Suprapubic skin (tissue), 4 donors: ENCODE data around the gene LRRN2. TPM values are rescaled to one million over a fixed set of nuclear protein-coding genes. Genes with fewer than 3 reads are reported as not detected.

Source experiments
- DNase-seq, 2 donors: peaks; one replicate each; pipeline ENCODE4 v3.0.0-alpha.2; 2019; ENCODE audit warnings: low spot score in 2 of 2
- H3K27ac ChIP-seq: fragments of 200-600 bp; sonication (generic); one replicate; pipeline ENCODE4 v1.5.1; 2019
- H3K27me3 ChIP-seq: fragments of 200-600 bp; sonication (generic); one replicate; pipeline ENCODE4 v1.5.1; 2019
- H3K36me3 ChIP-seq: fragments of 200-600 bp; sonication (generic); one replicate; pipeline ENCODE4 v1.5.1; 2019
- H3K4me1 ChIP-seq: fragments of 200-600 bp; sonication (generic); one replicate; pipeline ENCODE4 v1.5.1; 2019
- H3K4me3 ChIP-seq: fragments of 200-600 bp; sonication (generic); one replicate; pipeline ENCODE4 v1.5.1; 2019; ENCODE audit warnings: mild to moderate bottlenecking
- H3K9me3 ChIP-seq: fragments of 200-600 bp; sonication (generic); one replicate; pipeline ENCODE4 v1.5.1; 2019
- CTCF ChIP-seq, 2 donors: fragments of 200-600 bp in 1 of 2; fragments of 450-650 bp in 1 of 2; sonication (generic) in 1 of 2; IDR thresholded peaks; one replicate each; pipeline ENCODE4 v1.5.1; 2016 to 2019; ENCODE audit warnings: antibody characterized with exemption in 2 of 2, mild to moderate bottlenecking in 1 of 2, moderate library complexity in 1 of 2
- EP300 ChIP-seq: sonication (generic); formaldehyde crosslinking; IDR thresholded peaks from one replicate; pipeline ENCODE4 v1.6.1; 2017; ENCODE audit warnings: antibody characterized with exemption
- POLR2A ChIP-seq, 2 donors: fragments of 450-650 bp; IDR thresholded peaks; one replicate each; pipeline ENCODE4 v1.6.1; 2017; ENCODE audit warnings: antibody characterized with exemption in 2 of 2, mild to moderate bottlenecking in 2 of 2, moderate library complexity in 2 of 2
- POLR2AphosphoS5 ChIP-seq, 3 donors: sonication (generic); formaldehyde crosslinking; IDR thresholded peaks; one replicate each; pipeline ENCODE4 v1.6.1; 2017; ENCODE audit warnings: antibody characterized with exemption in 3 of 3
- WGBS: methylation state at CpG from one replicate; pipeline ENCODE4 v1.1.5; 2018; 5-methylcytosine and 5-hydroxymethylcytosine counted together
- total RNA-seq, 4 donors: library from RNA; depleted of rRNA; stranded (reverse); fragments of >200 nt; gene quantifications; one replicate each; pipeline ENCODE4 v1.1.0, GENCODE V29; 2016

Gene LRRN2
- total RNA-seq, 4 donors from 2014 or later: 0.19 to 0.85 (median 0.27) TPM

- no peak overlapping the region for H3K27ac ChIP-seq
- no peak for DNase-seq
- H3K9me3 ChIP-seq: no peaks in the 10 kb centered on the region
- 44% methylated on average over 8 of the region's 23 CpGs for WGBS
- peaks cover 66% of the 10 kb centered on the region for H3K27me3 ChIP-seq
- H3K4me3 ChIP-seq: no peak overlapping the region
- H3K36me3 ChIP-seq: no peaks in the 10 kb centered on the region
- TF ChIP-seq CTCF (IDR thresholded peaks at IDR 0.05): no peak
- TF ChIP-seq POLR2A (IDR thresholded peaks at IDR 0.05): no peak
- TF ChIP-seq EP300: no peak
- TF ChIP-seq POLR2AphosphoS5 (IDR thresholded peaks at IDR 0.05): no peak
- H3K4me1 ChIP-seq: no peaks in the 10 kb centered on the region
Observed at GRCh38 chr1:204711947-204712701, 26.6 kb upstream of the LRRN2 start.

GRCh38 chr1:204711103-204711946 is 25.8 kb upstream of the LRRN2 start:
- Histone ChIP-seq H3K36me3 (no peaks in the 10 kb centered on the region), H3K4me3 (no peak overlapping the region), H3K27me3 (peaks cover 68% of the 10 kb centered on the region), H3K9me3 (no peaks in the 10 kb centered on the region), H3K4me1 (no peaks in the 10 kb centered on the region), H3K27ac (no peak overlapping the region)
- TF ChIP-seq CTCF (IDR thresholded peaks at IDR 0.05): no peak
- no peak for TF ChIP-seq POLR2A (IDR thresholded peaks at IDR 0.05)
- TF ChIP-seq EP300: no peak
- no peak for TF ChIP-seq POLR2AphosphoS5 (IDR thresholded peaks at IDR 0.05)
- DNase-seq: no peak
- WGBS: 67% methylated on average over 16 of the region's 16 CpGs

- no peak overlapping the region for H3K4me3 ChIP-seq
- no peak for DNase-seq
- no peak for TF ChIP-seq POLR2A (IDR thresholded peaks at IDR 0.05)
- TF ChIP-seq POLR2AphosphoS5 (IDR thresholded peaks at IDR 0.05): no peak
- no peak for TF ChIP-seq EP300
- TF ChIP-seq CTCF (IDR thresholded peaks at IDR 0.05): no peak
- H3K9me3 ChIP-seq: no peaks in the 10 kb centered on the region
- WGBS: 61% methylated on average over 10 of the region's 11 CpGs
- no peaks in the 10 kb centered on the region for H3K4me1 ChIP-seq
- no peak overlapping the region for H3K27ac ChIP-seq
- H3K36me3 ChIP-seq: no peaks in the 10 kb centered on the region
- H3K27me3 ChIP-seq: peaks cover 57% of the 10 kb centered on the region
Observed at GRCh38 chr1:204709960-204710912, 24.7 kb upstream of the LRRN2 start.

GRCh38 chr1:204709021-204709420 is 23.5 kb upstream of the LRRN2 start:
- Histone ChIP-seq H3K4me3 (no peak overlapping the region), H3K9me3 (no peaks in the 10 kb centered on the region), H3K36me3 (no peaks in the 10 kb centered on the region), H3K27ac (no peak overlapping the region), H3K4me1 (peaks cover 5% of the 10 kb centered on the region), H3K27me3 (peaks cover 48% of the 10 kb centered on the region)
- no peak for DNase-seq
- TF ChIP-seq CTCF (IDR thresholded peaks at IDR 0.05) (no peak), POLR2AphosphoS5 (IDR thresholded peaks at IDR 0.05) (no peak), EP300 (no peak), POLR2A (IDR thresholded peaks at IDR 0.05) (no peak)
- WGBS: 58% methylated on average over 3 of the region's 3 CpGs
